GM04504 (cell line): ENCODE results near the gene ATP2B2.

Source experiments
- DNase-seq: peaks from one replicate; pipeline ENCODE4 v3.0.0-alpha.2; 2012; ENCODE audit warnings: low read depth

The ATP2B2 gene

GRCh38 chr3:10510743-10511432 is 5.5 kb upstream of the ATP2B2 start:
- DNase-seq = no peak

- no peak for DNase-seq
These were observed 4.8 kb upstream of the ATP2B2 start for GRCh38 chr3:10510086-10510742.

DNA sequence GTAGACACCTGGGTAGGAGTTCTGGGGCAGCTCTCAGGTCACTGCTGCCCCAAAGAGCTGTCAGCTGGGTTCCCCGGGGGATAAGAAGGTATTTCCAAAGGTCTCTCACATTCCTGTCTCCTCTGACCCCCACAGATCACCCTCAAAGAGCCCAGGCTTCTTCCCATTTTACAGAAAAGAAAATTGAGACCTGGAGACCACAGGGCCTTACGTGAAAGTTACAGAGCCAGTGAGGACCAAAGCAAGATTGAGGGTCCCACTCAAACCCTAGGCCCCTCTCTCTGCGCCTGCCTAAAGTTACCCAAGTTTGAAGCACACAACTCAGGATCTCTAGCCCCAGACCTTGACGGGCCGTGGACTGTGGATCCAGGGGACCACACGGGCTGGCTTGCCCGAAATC is 3.9 kb upstream of the ATP2B2 start:
- DNase-seq = no peak

- DNase-seq = no peak
These were observed 3.4 kb upstream of the ATP2B2 start for GRCh38 chr3:10508619-10509260.

DNA sequence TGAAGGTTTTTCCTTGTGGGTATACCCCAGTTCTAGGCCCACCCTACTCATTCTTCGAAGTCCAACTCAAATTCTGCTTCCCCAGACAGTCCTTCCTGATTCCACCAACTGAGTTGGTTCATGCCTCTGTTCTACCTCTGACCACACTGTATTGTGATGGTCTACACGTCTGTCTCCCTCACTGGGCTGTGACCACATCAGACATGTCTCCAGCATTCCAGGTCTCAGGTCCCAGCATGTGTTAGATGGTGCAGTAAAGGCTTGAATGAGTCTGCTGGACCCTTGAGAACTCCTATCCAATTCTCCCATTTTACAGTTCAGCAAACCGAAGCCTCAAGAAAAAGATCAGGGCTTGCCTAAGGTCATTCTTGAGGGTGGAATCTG is 2.8 kb upstream of the ATP2B2 start:
- DNase-seq = no peak

- no peak for DNase-seq
These were observed 1.9 kb upstream of the ATP2B2 start for GRCh38 chr3:10507331-10507730.

- no peak for DNase-seq
These were observed 1.3 kb upstream of the ATP2B2 start for GRCh38 chr3:10506696-10507095.

GRCh38 chr3:10505791-10506585 is 602 bp upstream of the ATP2B2 start:
- no peak for DNase-seq

DNA sequence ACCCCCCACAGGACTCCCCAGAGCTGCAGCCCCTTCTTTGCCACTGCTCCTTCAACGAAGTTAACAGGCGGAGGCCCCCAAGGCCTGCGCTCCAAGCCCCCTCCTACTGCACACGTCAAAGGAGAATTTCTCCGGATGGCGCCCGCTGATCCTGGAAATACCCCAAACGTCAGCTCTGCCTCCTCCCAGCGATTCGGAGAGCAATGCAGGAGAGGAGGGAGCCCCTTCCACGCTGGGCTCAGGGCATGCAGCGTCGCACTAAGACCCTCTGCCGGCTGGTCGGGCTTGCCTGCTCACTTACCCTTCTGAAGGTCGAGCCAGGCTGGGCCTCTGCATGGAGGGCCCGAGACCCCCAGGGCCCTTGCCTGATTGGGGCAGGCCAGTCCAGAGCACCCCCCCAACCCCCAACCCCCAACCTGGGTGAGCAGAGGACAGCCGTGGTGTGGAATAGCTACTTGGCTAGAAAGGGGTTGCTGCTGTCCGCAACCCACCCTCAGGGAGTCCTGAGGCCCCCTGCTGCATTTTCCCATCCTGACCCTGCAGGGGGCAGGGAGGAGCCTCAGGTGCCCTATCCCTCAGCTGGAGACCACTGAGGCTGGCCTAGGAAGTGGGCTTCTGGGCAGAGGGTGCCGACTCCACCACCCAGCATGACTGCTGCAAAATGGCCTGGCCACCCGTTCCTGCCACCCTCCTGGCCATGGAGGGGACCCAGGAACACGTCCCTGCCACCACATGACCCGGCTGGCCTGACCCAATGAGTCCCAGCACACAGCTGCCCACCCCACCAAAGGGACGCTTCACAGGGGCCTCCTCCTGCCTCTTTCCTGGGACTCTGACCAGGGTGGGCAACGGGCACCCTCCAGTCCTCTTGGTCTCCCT is 976 bp downstream of the ATP2B2 start:
- no peak for DNase-seq

DNA sequence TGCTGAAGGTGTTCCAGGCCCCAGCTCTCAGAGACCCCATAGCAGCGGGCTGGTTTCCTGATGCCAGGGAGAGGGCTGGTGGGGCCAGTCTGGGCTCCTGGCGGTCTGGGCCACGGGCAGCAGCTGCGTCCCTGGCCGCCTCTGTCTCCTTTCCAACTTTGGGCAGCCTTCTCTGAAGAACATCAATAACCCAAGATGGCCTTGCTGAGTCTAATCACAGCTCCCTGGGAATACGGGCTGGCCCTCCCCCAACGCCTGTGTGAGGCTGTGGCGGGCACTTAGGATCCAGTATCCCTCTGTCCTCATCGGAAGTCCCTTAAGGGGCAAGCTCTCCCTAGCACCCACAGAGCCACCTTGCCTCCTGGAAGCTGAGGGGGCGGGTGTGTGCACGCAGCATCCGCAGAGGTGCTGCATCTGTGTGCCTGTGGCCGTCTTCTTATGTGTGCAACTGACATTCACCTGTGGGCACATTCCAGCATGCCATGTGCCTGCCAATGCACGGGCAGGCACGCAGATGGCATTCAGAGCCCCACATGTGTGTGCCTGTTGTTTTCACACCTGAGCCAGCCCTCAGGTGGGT is 2.1 kb downstream of the ATP2B2 start:
- no peak for DNase-seq

DNA sequence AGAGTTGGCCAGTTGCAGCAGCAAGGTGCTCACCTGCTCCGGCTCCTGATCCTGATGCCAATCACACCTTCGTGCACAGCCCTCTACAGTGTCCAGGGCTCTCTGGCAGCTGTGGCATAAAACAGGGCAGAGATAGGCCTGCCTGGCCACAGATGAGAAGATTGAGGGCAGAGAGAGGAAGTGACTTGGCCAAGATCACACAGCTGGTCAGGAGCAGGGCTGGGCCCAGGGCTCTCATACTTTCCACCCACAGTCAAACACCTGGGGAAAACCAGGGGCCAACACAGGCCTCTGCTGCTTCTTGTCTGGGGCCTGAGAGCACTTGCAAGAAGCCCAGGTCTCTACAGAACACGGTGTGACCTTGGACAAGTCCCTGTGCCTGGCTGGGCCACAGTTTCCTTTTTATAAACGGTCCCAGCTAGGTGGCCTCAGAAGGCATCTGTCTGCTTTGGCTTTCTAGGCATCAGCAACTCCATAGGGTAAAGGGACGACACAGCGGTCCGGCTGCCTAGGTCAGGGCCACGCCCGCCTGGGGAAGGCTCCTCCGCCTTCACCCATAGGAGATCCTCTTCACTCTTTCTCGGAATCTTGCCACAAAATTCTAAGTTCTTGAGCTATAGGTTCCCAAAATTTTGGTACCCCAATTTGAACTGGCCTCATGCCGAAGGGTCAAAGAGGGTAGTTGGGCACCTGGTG is 3.1 kb downstream of the ATP2B2 start:
- DNase-seq = no peak

DNA sequence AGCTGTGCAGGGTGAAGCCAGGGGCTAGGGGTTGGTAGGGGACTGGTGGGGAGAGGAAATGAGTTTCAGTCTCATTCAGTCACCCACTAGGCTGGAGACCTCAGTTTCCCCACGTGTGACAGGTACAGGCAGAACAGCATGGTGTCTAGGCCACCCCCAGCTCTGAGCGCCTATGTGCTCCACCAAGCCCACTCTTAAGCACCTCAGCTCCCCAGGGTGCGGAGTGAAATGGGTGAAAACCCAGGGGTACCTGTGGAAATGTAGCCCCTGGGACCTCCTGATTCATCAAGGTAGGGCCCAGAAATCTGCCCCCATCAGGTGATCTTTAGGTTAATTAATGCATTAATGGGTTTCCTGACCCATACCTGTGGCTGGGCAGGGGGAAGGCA is 3.7 kb downstream of the ATP2B2 start:
- no peak for DNase-seq

DNA sequence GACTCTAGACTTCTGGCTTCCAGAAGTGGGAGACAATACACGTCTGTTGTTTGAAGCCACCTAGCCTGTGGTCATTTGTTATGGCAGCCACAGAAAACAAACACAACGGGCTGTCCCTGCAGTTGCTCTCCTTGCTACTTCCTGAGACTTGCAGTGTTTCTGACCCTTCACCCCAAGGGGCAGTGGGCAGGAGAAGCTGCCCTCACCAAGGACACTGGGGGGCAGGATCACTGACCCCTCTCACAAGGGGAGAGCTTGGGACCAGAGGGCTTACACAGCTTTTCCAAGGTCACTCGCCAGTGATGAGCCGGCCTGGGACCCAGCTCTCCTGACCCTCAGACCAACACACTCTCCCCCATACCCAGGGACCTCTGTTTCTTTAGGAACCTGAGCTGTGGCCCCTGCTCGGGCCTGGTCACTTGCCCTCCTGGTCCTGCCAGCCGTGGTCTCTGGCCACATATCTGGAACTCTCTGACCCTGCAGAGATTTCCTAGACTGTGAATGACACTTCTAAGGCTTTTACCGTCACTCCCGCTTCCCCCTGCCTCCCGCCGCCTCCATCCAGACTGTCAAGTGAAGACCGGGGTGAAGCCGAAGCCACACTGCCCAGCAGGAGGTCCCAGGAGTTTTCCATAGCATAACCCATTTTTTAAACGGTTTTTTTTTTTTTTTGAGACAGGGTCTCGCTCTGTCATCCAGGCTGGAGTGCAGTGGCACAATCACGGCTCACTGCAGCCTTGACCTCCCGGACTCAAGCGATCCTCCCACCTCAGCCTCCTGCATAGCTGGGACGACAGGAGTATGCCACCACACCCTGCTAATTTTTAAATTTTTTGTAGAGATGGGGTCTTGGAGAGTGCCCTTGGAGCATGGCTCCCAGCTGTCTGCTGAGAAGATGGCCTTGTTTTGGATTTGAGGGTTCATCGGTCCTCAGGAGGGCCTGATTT is 4.4 kb downstream of the ATP2B2 start:
- no peak for DNase-seq

- no peak for DNase-seq
These were observed 7.1 kb downstream of the ATP2B2 start for GRCh38 chr3:10498271-10498670.

DNA sequence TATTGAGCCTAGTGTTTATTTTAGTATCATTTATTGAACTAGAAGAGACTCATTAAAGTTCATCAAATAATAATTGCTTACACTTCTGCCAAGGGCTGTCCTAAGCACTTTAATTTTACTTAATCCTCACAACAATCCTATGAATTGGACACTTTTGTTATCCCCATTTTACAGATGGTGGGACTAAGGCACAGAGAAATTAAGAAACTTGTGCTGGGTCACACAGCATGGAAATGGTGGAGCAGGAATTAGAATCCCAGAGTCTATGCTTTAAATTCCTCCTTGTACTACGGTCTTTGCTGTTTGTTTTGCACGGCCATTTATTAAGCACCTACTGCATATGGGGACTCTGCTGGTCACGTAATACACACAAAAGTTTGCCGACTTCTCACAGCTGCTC is 7.9 kb downstream of the ATP2B2 start:
- DNase-seq = no peak

DNA sequence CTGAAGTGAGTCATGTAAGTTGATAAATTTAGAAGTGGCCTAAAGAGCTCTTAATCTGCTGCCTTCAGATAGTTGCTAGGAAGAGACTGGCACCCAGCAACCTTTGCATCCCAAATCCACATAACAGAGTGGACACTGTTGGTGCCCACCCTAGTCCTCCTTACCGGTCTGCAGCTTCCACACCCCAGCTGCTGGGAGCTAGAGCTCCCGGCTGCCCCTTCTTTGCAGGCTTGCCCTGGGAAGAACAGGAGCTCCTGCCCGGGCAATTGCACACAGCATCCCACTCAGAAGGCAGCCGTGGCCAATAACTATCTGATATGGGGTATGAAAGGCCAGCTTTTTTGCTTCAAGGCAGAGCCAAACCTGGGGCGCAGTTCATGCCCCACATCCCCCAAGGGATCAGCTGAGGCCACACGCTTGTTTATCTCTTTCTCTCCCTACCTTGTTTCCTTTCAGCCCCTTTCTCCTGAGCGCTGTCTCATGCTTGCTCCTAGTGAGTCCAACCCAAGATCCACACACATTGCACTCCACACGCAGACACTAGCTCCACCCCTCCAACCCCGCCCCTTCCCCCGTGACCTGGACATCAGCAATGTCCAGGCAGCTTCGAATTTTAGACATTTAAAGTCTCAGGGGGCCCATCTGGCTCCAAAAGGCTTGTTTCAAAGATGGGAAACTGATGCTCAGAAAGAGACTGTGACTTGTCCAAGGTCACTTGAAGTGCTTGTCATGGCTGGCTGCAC is 9.1 kb downstream of the ATP2B2 start:
- DNase-seq = no peak

DNA sequence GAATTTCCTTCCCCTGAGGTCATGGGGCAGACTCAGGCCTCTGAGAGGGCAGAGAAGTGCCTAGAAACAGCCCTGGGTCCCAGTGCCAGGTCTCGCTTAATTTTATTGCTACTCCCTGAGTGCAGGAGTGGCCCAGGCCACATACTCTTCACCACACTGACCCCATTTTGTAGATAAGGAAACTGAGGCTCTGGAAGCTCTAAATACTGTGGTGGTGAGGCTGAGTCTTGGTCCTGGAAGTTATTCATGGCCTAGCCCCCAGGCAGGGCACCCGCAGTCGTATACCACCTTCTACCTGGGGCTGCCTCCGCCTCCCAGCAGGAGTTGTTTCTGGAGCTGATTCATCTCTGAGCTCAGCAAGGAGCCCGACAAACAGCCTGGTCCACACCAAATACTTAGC is 9.8 kb downstream of the ATP2B2 start:
- DNase-seq = no peak

- no peak for DNase-seq
These were observed 10.4 kb downstream of the ATP2B2 start for GRCh38 chr3:10495003-10495402.

DNA sequence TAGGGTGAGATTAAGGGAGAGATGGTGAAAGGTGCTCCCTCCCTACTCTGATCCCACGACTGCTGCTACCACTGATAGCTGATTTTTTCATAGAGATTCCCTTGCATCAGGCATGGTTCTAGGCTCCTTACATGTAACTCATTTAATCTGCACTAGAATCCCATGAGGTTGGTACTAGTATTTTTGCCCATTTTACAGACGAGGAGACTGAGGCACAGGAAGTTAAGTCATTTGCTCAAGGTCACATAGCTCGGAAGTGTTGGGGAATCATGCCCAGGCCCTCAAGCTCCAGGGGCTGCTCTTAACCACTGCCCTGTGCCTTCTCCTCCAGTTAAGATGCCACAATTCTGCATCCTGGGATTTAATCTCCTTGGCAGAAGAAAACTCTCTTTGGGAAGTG is 11.2 kb downstream of the ATP2B2 start:
- DNase-seq = no peak
